NT2/D1 (cell line): ENCODE measurements around the gene CRIP3.
A peak's percentile ranks its signal among the peaks of the same experiment; 100 is the strongest.

Experiments used
- DNase-seq: peaks from one replicate; pipeline ENCODE4 v3.0.0-alpha.2; 2011; ENCODE audit warnings: low read depth, low spot score
- H3K27me3 ChIP-seq: 2 replicates; pipeline ENCODE4 v1.6.0; 2011; ENCODE audit warnings: mild to moderate bottlenecking; ENCODE audit not compliant: insufficient read length, insufficient read depth
- H3K36me3 ChIP-seq: 2 replicates; pipeline ENCODE4 v1.6.1; 2011; ENCODE audit warnings: mild to moderate bottlenecking, low read length, mixed read lengths; ENCODE audit not compliant: insufficient read depth, insufficient read length
- H3K4me1 ChIP-seq: 2 replicates; pipeline ENCODE4 v1.5.1; 2011; ENCODE audit not compliant: insufficient read depth, insufficient read length
- H3K4me3 ChIP-seq: 2 replicates; pipeline ENCODE4 v1.5.1; 2011; ENCODE audit warnings: low read depth; ENCODE audit not compliant: insufficient read length
- H3K9ac ChIP-seq: 2 replicates; pipeline ENCODE4 v1.6.0; 2011; ENCODE audit warnings: low read depth; ENCODE audit not compliant: insufficient read length
- H3K9me3 ChIP-seq: 2 replicates; pipeline ENCODE4 v1.5.1; 2011; ENCODE audit warnings: mild to moderate bottlenecking, low read length; ENCODE audit not compliant: insufficient read depth
- SUZ12 ChIP-seq: IDR thresholded peaks from 2 replicates; pipeline ENCODE4 v1.6.1; 2011; ENCODE audit not compliant: insufficient read length, insufficient read depth; ENCODE audit errors: extremely low read depth
- YY1 ChIP-seq: IDR thresholded peaks from 2 replicates; pipeline ENCODE4 v1.6.1; 2011; ENCODE audit not compliant: insufficient read length, insufficient read depth
- ZNF274 ChIP-seq: IDR thresholded peaks from 2 replicates; pipeline ENCODE4 v1.6.1; 2011; ENCODE audit warnings: mild to moderate bottlenecking, low read depth, low read length

Gene CRIP3

DNA sequence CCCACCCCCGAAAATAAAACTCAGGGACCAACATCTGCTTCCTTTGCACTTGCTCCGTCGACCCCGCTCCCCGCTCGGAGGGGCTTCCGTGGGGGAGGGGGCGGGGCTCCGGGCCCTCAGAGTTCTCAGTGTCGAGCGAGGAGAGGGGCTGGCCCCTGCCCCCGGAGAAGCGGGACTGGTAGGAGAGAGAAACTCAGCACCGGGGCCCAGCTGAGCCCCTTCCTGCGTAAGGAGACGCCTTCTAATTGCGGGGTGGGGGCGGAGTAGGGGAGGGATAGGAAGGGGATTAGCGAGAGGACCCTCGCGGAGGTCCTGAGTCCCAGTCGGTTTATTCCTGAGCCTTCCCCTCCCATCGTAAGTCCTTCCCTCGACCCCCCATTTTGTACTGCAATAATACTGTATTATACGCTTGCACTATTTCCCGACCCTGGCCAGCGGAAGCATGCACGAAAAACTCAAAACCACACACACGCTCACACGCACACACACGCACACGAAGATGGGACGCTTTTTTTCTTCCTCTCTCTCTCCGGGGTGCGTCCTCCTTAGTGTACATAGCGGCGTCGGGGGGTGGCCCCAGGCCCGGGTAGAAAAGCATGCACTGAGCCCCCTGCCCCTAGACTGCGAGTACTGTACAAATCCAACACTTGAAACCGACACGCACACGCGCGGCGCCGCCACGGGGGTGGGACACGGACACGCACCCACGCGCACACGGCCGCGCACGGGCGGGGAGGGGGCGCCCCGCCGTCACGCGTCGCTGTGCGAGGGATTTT is 32.6 kb downstream of the CRIP3 start:
- H3K4me1 ChIP-seq = peaks cover 18% of the 10 kb centered on the region
- no peaks in the 10 kb centered on the region for H3K36me3 ChIP-seq
- peaks cover 24% of the 10 kb centered on the region for H3K27me3 ChIP-seq
- no peak overlapping the region for H3K9ac ChIP-seq
- no peak for DNase-seq
- H3K9me3 ChIP-seq = no peaks in the 10 kb centered on the region
- TF ChIP-seq ZNF274 (no peak), YY1 (no peak), SUZ12 (no peak)
- H3K4me3 ChIP-seq = peak overlapping the region; percentile 8

DNA sequence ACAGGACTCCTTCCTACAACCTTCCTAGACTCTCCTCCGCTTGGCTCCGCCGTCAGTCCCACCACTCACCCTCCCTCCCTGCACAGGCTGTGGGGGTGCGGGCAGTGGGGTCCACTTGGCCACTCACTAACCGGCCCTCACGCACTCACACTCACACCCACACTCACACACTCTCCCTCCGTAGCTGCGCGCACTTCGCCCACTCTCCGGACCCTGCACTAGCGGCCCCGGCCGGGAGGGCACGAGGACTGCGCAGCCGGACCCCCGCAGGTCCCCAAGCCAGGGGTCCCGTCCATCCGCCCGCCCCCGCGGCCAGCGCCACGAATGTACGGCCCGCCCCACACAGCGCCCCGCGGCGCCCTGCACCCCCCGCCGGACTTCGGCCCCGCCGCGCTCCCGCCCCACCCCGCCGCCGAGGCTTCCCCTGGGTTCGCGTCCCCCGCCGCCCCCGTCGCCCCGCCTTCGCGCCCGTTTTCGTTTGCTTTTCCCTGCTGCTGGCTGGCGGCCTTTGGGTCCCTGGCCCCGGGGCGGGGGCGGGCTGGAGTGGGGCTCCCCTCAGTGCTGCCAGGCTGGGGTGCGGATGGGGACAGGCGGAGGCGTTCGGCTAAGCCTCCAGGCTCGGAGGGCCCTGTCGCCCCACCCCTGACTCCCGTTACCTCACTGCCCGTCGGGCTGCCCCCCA is 33.6 kb downstream of the CRIP3 start:
- Histone ChIP-seq H3K9me3 (no peaks in the 10 kb centered on the region), H3K36me3 (no peaks in the 10 kb centered on the region), H3K9ac (peak overlapping the region; percentile 32), H3K27me3 (peaks cover 24% of the 10 kb centered on the region), H3K4me3 (peak overlapping the region; percentile 49), H3K4me1 (peaks cover 23% of the 10 kb centered on the region)
- TF ChIP-seq YY1 (no peak), ZNF274 (no peak)
- no peak for DNase-seq

DNA sequence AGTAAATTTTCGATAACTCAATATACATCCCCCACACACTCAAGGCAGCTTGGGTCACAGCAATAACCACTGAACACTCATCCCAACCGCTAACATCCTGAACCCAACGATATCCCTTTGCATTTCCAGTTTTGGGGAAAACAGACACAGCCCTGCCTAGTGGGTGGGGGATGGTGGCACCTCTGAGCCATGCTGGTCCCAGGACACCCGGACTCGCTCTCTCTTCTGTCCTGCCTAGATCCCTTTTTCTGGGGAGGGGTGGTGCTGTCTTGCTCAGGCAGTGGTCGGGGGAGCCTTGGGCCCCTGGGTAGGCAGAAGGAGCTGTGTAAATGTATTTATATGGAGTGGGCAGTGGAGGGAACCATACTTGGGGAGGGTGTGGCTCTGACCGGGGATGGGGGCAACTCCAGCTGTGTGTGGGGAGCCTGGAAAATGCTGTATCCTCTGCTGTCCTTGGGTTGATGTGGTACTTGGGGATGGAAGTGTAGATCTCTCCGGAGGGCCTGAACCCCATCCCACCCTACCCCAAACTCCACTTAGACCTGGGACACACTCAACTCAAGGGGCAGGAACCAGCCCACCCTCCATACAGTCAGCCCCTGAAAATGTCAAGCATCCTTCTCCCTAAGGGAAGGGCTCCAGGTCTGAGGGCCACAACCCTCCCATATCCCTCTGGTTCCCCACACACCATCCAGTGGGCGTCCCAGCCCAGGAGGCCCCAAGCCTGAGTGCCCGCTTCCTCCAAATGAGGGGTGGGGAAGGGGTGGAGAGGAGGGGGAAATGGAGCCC is 34.3 kb downstream of the CRIP3 start:
- peak overlapping the region; percentile 49 for H3K4me3 ChIP-seq
- no peaks in the 10 kb centered on the region for H3K36me3 ChIP-seq
- DNase-seq = no peak
- H3K4me1 ChIP-seq = peaks cover 25% of the 10 kb centered on the region
- no peak for TF ChIP-seq SUZ12
- no peak for TF ChIP-seq YY1
- TF ChIP-seq ZNF274 = no peak
- no peak overlapping the region for H3K9ac ChIP-seq
- H3K27me3 ChIP-seq = peaks cover 24% of the 10 kb centered on the region
- H3K9me3 ChIP-seq = no peaks in the 10 kb centered on the region

DNA sequence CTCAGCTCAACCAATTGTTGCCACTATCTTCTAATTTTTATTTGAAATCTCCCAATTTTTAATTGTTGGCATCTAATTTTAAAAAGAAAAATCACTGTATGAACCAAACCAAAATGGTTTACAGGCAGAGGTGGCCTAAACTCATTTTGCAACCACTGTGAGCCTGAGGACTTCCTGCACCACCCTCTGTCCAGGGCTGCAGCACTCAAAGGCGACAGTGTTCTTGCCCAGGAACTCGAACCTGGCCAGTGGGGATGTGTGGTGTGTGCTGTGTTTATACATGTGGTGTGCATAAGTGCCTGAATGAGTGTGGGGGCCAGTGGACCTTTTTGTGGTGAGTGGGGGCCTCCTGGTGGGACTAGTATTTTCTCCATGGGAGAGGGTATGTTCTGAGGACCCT is 34.9 kb downstream of the CRIP3 start:
- Histone ChIP-seq H3K4me1 (peaks cover 19% of the 10 kb centered on the region), H3K36me3 (no peaks in the 10 kb centered on the region), H3K9ac (no peak overlapping the region), H3K27me3 (peaks cover 24% of the 10 kb centered on the region), H3K4me3 (no peak overlapping the region), H3K9me3 (no peaks in the 10 kb centered on the region)
- TF ChIP-seq ZNF274 (no peak), YY1 (no peak), SUZ12 (no peak)
- DNase-seq = no peak

DNA sequence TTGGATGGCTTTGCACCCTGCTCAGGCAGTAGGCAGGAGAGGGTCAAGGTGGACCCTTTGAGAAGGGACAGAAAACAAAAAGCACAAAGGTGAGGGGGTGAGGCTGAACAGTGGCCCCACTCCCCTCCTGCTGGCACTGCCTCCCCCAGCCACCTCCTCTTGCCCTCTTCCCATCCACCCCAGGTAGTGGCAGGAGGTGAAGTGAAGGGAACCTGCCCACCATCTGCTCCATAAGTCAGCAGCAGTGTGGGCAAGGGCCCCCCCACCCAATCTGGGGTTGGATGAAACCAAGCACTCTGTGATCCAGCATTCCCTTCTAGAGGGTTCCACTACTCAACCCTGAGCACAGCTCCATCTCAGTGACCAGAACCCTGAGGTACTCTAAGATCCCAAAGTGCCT is 36.7 kb downstream of the CRIP3 start:
- H3K4me1 ChIP-seq = peaks cover 14% of the 10 kb centered on the region
- no peak overlapping the region for H3K4me3 ChIP-seq
- H3K27me3 ChIP-seq = peaks cover 24% of the 10 kb centered on the region
- H3K36me3 ChIP-seq = no peaks in the 10 kb centered on the region
- TF ChIP-seq ZNF274 (no peak), SUZ12 (no peak), YY1 (no peak)
- no peaks in the 10 kb centered on the region for H3K9me3 ChIP-seq
- DNase-seq = no peak
- H3K9ac ChIP-seq = no peak overlapping the region

DNA sequence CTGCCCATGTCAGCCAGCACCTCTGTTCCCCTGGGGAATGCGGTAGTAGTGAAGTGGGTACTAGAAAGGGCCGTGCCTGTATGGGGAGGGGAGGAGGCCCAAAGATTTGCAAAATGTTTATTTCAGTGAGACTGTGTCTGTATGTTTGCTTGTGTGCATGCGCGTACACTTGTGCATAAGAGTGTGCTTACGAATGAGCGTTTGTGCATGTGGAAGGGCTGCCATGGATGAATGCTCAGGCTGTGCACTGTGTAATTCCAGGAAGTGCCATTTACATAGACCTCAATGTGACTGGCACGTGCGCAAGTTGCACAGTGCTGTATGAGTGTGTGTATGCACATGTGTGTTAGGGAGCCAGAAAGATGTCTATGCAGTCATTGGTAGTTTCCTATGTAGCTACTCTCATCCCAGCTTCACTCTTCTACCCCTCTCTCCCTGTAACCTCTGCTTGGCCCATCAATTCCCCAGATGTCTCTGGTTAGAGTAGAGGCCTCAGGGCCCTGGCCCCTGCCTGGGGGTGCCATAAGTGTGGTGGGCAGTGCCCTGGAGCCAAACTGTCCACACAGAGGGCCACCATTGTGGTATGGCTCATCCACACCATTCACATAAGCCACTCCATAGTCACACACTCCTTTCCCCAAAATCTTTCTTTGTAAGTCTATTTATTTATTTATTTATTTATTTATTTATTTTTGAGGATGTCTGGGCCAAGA is 37.4 kb downstream of the CRIP3 start:
- no peak overlapping the region for H3K4me3 ChIP-seq
- no peaks in the 10 kb centered on the region for H3K9me3 ChIP-seq
- H3K27me3 ChIP-seq = peaks cover 21% of the 10 kb centered on the region
- TF ChIP-seq ZNF274 (no peak), SUZ12 (no peak), YY1 (no peak)
- peaks cover 14% of the 10 kb centered on the region for H3K4me1 ChIP-seq
- no peaks in the 10 kb centered on the region for H3K36me3 ChIP-seq
- no peak for DNase-seq
- no peak overlapping the region for H3K9ac ChIP-seq
